HL-60 (cell line): Measurements from ENCODE around the gene EFNA5.

Experiments
- CTCF ChIP-seq: IDR thresholded peaks from one replicate; pipeline ENCODE4 v1.5.1; 2011; ENCODE audit warnings: low read length, control low read depth, inconsistent platforms; ENCODE audit not compliant: insufficient read depth
- GABPA ChIP-seq: IDR thresholded peaks from 2 replicates; pipeline ENCODE4 v1.6.1; 2012; ENCODE audit warnings: low read depth
- POLR2AphosphoS5 ChIP-seq: IDR thresholded peaks from 2 replicates; pipeline ENCODE4 v1.6.1; 2012; ENCODE audit warnings: low read depth
- REST ChIP-seq: IDR thresholded peaks from 2 replicates; pipeline ENCODE4 v1.6.1; 2012; ENCODE audit warnings: low read depth; ENCODE audit not compliant: insufficient replicate concordance

DNA sequence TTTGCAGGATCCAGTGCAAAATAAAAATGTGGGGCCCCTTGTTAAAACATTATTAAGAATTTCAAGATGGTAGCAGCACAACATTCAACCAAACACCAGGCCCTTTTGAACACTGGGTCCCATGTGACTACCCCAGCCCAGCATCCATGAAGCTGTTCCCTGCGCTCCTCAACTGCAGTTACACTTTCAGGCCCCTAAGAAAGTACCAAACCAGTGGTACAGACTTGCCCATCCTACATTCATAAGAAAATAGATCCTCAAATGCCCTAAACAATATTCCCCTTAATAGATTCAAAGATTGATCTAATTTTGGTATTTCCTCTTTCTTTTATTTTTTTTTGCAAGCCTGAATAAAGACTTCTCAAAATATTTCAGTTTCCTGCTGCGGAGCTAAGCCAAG is 201.7 kb downstream of the EFNA5 start:
- TF ChIP-seq CTCF (no peak), POLR2AphosphoS5 (no peak), REST (no peak), GABPA (no peak)
